ENCODE data around the gene SMIM27. TPM values are rescaled to one million over a fixed set of nuclear protein-coding genes. Genes with fewer than 3 reads are reported as not detected.

The SMIM27 gene
- total and polyA plus RNA-seq, 2 of the 8 experiments (the other 6 are each of a cell fraction or from before 2014, with no cell fraction given) = 3.6 to 18.1 TPM

DNA sequence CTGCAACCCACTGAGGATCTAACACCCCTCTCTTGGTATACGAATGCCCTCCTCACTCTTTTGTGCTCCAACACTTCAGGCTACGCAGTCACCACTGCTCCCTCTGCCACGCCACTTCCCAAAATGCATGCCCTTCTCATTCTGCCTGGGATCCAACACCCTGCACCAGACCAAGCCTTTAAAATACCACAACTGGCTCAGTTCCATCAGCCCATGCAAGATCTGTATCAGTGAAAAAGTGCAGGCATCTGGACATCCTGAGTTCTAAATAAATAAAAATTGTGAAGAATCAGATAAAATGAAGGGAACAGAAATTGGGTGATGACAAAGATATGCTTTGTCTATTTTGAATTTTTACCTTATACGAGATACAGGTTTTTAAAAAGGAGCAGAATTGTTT is 18.1 kb downstream of the SMIM27 start (continued):
- no peak for TF ChIP-seq KDM5A (IDR thresholded peaks at IDR 0.05; ENCODE audit: low read length)

Measured in H1 (cell line).